Uterus (tissue), 2 donors: Measurements from ENCODE around the gene PSMD12.

ENCODE experiments used
- POLR2A ChIP-seq, 2 donors: fragments of 450-650 bp; IDR thresholded peaks; one replicate each; pipeline ENCODE4 v1.6.1; 2016; ENCODE audit warnings: antibody characterized with exemption in 2 of 2, mild to moderate bottlenecking in 1 of 2, moderate library complexity in 1 of 2
- TF ChIP-seq, protein P1 (sequence below), 4 experiments: fragments of 200-600 bp in 2 of 4; fragments of 450-650 bp in 2 of 4; sonication (generic) in 2 of 4; IDR thresholded peaks; one replicate each; pipeline ENCODE4 v1.5.1; 2016 to 2019; ENCODE audit warnings: antibody characterized with exemption in 4 of 4, mild to moderate bottlenecking in 2 of 4, moderate library complexity in 1 of 4

DNA sequence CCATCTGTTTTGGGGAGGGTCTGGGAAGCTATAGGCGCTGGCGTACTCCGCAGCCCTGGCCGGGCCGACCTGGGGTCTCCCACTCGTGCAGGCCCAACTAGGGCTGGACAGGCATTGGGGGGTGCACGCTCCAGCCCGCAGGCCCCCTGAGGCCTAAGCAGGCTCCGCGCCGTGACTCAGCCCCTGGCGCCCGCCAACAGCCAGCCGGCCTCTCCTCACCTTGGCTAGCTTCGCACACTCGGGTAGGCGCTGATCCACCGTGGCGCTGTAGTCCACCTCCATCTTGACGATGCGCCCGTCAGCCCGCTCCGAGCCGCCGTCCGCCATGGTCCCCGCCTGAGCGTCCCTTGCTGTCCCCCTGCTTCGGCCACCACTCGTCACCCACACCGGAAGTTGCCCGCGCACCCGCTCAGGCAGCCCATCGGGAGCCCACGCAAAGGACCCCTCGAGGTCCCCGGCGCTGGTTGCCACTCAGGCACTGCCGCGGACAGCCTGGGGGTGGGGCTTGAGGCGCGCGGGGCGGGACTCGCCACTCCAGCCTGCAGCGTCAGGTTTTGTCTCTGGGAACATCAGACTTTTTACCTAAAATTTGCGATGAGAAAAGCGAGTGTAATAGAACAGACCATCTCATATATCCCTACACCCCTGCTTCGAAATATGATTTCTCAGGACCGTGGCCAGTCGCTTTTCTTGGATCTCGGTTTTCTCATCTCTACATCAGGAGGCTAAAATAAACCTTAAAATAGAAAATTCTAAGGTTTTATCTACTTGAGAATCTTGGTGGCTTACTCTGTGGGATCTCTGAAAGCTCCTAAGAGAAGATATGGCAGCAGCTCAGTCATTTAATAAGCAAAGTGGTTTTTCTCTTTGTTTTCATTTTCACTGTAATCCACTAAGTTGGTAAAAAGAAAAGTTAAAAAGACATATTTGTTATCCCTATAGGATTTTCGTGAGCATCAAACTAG lies at the start of gene PSMD12:
- TF ChIP-seq, protein P1, sequence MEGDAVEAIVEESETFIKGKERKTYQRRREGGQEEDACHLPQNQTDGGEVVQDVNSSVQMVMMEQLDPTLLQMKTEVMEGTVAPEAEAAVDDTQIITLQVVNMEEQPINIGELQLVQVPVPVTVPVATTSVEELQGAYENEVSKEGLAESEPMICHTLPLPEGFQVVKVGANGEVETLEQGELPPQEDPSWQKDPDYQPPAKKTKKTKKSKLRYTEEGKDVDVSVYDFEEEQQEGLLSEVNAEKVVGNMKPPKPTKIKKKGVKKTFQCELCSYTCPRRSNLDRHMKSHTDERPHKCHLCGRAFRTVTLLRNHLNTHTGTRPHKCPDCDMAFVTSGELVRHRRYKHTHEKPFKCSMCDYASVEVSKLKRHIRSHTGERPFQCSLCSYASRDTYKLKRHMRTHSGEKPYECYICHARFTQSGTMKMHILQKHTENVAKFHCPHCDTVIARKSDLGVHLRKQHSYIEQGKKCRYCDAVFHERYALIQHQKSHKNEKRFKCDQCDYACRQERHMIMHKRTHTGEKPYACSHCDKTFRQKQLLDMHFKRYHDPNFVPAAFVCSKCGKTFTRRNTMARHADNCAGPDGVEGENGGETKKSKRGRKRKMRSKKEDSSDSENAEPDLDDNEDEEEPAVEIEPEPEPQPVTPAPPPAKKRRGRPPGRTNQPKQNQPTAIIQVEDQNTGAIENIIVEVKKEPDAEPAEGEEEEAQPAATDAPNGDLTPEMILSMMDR (IDR thresholded peaks at IDR 0.05) = peak in 1 of 4 experiments; percentile 6
- peak; percentile 32 to 76 for TF ChIP-seq POLR2A (IDR thresholded peaks at IDR 0.05)
